ENCODE data around the gene NCBP1. TPM values are rescaled to one million over a fixed set of nuclear protein-coding genes. Genes with fewer than 3 reads are reported as not detected.

The NCBP1 gene
- polyA plus RNA-seq, 3 donors, result 47.2 to 54.9 (median 49.8) TPM

DNA sequence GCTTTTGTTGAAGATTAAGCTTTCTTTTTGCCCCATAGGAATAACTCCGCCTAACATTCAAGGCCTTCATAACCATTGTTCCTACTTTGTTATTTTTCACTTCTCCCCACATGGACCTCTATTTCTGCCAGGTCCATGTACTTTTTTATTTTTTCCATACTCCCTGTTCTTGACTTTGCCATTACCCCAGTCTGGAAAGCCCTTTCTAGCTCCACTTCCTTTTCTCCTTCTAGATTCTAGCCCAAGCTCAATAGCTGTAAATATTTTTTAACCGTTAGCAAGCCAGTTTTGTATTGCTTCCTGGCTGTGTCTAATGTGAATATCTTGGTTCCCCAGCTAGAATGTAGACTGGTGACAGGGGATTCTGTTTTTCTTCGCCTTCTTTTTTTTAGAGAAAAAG, 26.1 kb downstream of the NCBP1 start:
- DNase-seq (ENCODE audit: extremely low read depth in 1 of 11, low read depth in 9 of 11, low spot score in 4 of 11), result no peak

DNA sequence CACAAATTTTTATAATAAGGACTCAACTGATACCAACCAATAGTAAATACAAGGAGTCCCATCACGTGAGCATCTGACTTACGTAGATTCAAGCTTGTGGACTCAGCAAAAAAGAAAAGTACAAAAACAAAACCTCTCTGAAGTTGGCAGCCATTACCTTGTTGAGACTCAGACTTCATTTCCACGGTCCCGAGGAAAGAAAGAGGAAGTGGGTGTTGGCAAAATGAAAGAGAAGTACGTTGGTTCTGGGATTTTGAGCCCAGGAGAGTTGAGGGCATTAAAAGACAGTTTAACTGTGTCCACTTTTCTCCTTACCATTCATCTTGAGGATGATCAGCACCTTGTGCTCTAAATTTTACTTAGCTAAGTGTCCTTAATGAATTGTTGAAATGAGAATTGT, 26.7 kb downstream of the NCBP1 start:
- DNase-seq (ENCODE audit: extremely low read depth in 1 of 11, low read depth in 9 of 11, low spot score in 4 of 11), result no peak

DNA sequence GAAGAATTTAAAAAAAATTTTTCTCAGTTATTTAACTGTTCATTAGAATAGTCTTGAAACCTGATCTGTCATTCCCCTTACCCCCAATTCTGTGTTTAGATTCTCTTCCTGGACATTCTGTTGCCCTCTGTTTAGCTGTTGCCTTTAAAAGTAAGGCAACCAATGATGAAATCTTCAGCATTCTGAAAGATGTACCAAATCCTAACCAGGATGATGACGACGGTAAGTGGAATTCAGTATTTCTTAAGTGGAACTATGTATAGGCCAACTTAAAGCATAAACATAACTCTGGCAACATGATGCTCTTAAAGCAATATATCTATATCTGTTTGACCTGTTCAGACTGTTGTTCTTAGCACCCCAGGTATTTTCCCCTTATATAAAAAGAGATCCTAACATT, 27.2 kb downstream of the NCBP1 start:
- DNase-seq (ENCODE audit: extremely low read depth in 1 of 11, low read depth in 9 of 11, low spot score in 4 of 11), result no peak

DNA sequence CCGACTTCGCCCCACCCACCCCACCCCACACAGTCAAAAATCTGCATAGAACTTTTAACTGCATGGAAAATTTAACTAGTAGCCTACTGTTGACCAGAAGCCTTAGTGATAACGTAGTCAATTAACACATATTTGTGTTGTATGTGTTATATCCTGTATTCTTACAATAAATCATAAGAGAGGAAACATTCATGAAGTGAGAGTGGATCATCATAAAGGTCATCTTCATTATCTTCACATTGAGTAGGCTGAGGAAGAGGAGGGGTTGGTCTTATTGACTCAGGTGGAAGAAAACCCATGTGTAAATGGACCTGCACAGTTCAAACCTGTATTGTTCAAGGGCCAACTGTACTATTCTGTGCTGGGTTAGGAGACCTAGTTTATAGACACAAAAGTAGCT, 32.1 kb downstream of the NCBP1 start:
- no peak for DNase-seq (ENCODE audit: extremely low read depth in 1 of 11, low read depth in 9 of 11, low spot score in 4 of 11)

DNA sequence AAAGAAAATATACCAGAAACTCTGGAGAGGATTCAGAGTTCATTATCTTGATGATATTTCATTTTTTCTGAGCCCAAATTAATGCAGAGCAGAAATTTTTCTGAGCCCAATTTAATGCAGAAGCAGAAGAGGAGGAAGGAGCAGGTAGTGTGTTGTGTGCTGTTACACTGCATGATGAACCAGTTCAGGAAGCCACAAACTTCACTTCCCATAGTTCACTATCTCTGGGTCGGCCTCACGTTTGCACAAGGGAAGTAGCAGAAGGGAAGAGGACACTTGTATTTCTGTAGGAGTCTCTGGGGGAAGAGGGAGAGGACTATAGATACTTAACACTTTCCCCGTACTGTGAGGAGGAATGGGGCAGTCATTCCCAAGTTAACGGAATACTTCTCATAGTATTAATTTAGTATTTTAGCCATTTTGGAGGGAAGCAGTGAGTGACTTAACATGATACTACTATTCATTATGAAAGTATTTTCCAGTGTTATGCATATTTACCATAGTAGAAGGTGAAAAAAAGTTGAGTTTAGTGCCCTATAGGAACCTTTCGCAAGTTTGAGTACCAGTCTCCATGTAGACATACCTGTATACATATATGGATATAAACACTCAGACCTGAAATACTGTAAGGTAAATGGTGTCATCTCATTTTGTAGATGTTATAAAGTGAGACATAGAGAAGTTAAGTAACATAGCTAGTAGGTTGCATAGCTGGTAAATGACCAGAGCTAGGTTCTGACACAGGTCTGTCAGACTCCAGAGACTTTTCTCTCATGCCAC, 33.5 kb downstream of the NCBP1 start:
- no peak for DNase-seq (ENCODE audit: extremely low read depth in 1 of 11, low read depth in 9 of 11, low spot score in 4 of 11)

DNA sequence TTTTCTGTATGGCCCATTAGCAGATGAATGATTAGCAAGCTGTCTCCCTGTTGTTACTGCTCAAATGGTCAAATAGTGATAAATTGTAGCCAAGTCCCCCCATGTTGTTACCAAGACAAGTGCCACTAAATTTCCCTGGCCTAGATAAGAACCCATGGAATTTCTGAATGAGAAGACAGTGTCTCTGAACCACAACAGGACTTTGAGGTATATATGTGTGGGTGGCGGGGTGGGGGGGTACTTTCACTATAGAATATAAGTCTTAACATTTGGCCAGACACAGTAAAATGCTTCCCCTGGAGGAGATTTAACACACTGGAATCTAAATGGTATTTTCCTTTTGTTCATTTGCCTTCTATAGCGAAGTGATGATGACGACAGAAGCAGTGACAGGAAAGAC, 34.9 kb downstream of the NCBP1 start:
- no peak for DNase-seq (ENCODE audit: extremely low read depth in 1 of 11, low read depth in 9 of 11, low spot score in 4 of 11)

DNA sequence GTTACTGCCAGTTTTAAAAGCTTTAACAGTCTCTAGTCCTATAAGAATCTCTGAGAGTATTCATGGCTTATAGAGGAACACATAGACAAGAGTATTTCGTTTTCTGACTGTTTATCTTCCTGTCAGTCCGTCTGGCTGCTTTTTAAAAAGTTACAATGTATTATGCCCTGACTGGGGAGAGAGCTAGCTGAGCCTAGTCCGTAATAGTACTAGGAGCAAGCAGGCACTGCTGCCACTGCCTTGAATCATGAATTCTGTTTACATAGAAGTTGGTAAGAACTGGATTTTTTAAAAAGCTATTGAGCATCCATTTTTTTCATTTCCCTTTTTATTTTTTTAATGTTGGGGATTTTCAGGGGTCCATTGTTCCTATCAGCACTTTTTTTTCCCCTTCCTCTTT, 37.0 kb downstream of the NCBP1 start:
- no peak for DNase-seq (ENCODE audit: extremely low read depth in 1 of 11, low read depth in 9 of 11, low spot score in 4 of 11)

DNA sequence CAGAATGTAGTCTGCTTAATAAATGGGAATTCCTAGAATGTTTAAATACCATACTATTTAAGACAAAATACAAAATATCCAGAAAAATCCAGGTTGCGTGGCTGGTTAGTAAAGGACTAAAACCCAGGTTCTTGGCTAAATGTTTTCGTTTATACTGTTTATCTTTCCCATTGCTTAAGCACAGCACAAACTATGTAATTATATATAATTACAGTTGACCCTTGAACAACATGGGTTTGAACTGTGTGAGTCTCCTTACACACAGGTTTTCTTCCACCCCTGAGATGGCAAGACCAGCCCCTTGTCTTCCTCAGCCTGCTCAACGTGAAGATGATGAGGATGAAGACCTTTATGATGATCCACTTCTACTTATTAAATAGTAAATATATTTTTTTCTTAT, 38.8 kb downstream of the NCBP1 start:
- DNase-seq (ENCODE audit: extremely low read depth in 1 of 11, low read depth in 9 of 11, low spot score in 4 of 11), result no peak

DNA sequence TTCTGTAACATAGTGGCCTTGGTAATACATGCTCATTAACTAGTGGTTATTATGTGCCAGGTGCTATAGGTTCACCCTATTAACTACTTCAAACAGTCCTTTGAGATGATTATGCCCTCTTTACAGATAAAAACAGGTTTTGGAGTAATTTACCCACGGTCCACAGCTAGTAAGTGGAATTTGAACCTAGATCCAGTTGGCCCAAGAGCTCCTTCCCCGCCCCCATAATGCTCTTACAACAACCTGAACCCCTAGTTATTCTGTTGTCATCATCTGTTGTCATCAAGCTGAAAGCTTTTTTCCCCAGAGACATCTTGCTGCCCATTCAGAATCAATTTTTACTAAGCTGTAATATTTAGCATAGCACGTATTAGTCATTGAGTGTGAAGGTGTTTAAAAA, 40.3 kb downstream of the NCBP1 start:
- no peak for DNase-seq (ENCODE audit: extremely low read depth in 1 of 11, low read depth in 9 of 11, low spot score in 4 of 11)

DNA sequence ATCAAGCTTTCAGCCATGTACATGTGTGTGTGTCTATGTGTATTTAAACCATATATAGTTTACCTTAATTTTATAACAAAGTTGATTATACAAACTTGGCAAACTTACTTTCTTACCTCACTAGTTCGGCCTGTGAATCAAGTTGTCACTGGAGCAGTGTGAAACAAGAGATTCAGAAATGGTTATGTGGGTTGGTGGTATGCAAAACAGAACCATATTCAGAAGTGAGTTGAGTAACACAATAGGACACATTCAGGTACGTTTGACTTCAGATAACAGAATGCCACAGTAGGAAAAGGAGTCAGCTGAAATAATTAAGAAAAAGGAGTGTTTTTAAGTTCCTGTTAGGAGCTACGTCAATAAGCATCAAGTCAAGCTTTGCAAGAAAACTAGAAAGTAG, 42.0 kb downstream of the NCBP1 start:
- no peak for DNase-seq (ENCODE audit: extremely low read depth in 1 of 11, low read depth in 9 of 11, low spot score in 4 of 11)

DNA sequence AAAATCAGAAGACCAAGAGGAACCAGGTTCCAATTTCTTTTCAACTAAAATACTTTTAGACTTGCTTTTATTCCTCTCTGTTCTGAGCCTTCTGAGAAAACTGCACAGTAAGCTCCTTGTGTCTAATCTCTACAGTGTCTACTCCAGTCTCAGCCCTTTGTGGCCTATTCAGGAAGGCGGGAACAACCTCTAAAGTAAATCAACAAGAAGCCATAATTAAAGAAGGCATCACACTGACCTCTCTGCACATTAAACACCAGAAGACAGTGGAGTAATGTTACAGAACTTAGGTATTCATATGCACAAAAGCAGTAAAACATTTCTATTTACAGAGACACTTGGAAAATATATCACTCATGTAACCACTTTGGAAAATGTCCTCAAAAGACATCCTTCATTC, 48.6 kb downstream of the NCBP1 start:
- no peak for DNase-seq (ENCODE audit: extremely low read depth in 1 of 11, low read depth in 9 of 11, low spot score in 4 of 11)

DNA sequence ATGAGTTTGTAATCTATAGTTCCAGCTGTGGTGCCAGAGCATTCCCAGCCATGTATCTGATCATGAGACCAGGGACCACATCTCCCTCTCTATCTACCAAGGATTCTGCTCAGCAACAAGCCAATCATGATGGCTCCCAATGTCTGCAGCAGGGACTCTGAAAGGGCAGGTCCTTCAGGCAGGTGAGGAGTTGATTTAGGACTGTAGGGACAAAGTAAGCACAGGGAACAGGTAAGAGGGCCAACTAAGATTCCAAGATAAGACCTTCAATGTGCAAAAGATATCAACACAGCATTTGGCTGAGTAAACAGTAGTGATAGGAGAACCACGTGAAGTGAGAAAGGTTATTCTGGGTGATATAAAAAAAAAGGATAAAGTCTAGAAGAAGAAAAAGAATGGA, 55.0 kb downstream of the NCBP1 start:
- no peak for DNase-seq (ENCODE audit: extremely low read depth in 1 of 11, low read depth in 9 of 11, low spot score in 4 of 11)

DNA sequence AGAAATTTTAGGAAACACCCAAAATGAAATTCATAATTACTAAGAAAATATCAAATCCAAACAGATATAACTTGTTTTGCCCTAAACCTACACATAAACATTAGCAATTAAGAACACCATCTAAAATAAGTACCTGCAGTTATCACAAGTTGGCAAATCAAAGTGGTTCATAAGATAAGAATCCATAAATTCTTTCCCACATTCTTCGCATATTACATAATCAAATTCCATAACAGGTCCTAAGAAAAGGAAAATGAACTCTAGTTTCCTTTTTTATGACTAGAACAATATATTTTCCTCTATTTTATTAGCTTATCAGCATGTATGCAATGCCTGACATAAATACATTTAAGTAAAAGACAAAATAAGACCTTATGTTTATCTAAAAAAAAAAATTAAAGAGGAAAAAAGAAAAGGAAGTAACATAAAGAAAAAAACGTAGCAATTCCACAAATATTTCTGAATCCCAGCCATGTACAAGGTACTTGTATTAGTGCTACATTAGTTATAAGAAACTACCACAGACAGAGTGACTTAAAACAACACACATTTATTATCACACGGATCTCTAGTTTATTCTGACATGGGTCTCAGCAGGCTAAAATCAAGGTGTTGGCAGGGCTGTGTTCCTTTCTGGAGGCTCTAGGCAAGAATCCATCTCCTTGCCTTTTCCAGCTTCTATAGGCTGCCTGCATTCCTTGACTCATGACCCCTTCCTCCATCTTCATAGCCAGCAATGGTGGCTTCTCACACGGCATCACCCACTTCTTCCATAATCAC, 56.0 kb downstream of the NCBP1 start:
- no peak for DNase-seq (ENCODE audit: extremely low read depth in 1 of 11, low read depth in 9 of 11, low spot score in 4 of 11)

DNA sequence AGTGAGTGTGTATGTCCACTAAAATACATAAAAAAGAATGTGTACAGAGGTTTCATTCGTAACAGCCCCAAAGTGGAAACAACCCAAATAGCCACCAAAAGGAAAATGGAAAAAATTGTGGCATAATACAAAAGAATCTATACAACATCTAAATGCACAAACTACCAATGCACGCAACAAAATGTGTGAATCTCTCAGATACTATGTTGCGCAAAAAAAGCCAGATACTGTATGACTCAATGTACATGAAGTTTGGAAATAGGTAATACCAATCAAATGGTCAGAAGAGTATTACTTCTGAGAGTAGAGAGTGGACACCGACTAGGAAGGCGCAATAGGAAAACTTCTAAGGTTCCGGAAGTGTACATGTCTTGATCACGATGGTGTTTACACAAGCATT, 61.1 kb downstream of the NCBP1 start:
- DNase-seq (ENCODE audit: extremely low read depth in 1 of 11, low read depth in 9 of 11, low spot score in 4 of 11), result no peak

DNA sequence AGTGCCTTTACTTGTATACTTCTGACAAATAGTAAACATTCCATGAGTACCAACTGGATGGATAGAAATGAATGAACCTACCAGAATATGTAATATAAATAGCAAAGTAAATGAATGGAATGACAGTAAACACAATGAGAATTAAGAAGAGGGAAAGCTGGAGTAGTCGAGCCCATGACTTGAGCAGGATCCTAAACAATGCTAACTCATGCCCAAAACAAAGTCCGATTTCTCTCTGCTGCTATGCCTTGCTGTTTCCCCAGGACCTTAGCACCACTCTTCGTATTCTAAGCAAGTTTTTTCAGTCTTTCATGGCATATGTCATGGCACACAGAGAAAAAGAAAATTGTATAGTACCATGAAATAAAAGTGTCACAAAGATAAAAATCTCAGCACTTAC, 61.8 kb downstream of the NCBP1 start:
- DNase-seq (ENCODE audit: extremely low read depth in 1 of 11, low read depth in 9 of 11, low spot score in 4 of 11), result no peak

DNA sequence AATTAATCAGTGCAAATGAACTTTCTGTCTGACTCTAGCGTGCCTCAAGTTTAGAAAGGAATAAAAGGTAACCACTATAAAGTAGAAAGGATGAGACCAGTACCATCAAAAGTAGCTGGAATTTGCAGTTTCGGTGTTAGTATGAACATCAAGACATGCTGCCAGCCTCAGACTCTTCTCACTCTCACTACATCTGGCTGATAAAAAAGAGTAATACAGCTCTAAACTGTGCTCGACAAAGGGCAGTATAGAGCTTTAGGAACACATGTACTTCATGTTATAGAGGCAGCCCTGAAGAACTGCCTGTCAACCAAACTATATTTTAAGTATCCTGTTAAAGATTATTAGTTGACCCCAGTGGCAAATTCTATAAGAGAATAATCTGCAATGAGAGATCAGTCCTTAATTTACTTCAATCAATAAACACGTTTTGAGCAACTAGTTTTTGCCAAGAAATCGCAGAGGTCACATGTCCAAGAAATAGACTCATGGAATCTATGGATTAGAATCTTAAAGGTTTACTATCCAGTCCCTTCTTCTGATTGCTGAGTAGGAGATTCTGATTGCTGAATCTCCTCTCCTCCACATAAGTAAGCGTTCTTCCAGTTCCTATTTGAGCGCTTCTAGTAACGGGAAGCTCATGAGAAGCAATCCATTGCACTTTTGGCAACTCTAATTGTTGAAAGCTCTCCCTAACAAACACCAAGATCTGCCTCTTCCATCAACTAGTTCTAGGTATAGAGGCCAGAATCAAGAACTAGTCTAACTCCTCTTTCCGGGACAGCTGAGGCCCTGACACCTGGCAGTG, 62.6 kb downstream of the NCBP1 start:
- DNase-seq (ENCODE audit: extremely low read depth in 1 of 11, low read depth in 9 of 11, low spot score in 4 of 11), result peak in 1 of 11 donors; percentile 27

DNA sequence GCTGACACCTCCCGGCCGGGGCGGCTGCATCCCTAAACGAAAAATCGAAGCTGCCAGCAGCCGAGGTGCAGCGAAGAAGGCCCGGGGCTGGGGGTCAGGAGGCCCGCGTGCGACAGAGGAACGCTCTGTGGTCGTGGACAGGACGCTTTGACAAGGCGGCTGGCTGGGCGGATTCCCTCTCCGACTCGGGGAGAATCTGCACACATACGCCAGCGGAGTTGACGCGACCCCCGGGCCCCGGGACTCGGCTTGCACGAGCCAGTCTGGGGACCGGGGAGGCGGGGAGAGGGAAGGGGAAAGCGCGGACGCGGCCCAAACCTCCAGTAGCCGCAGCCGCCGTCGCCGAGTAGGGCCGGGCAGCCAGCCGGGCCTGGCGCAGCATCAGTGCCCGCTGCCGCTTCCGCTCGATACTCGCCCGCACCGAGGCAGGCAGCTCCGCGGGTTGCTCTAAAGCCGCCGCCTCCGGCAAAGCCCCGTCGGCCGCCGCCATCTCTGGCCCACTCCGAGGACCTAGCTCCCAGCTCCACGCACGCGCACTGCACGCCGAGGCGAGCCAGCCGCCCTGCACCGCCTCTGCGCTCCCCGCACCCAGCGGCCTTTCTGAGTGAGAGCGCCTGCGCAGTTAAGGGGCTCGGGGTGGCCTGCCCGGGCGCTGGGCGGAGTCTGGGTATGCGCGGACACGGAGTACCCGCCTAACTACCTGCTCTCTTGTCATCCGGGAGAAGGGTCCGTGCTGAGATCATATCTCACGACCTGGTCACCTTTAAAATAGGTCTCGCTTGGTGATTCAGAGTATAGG, 63.4 kb downstream of the NCBP1 start, which contains the start of gene XPA:
XPA (minus strand) TSS at position 538 of the 799 bp plus-strand sequence; CDS start at position 490, 48 bp downstream.
- peak; percentile 84 to 96 (median 93) for DNase-seq (ENCODE audit: extremely low read depth in 1 of 11, low read depth in 9 of 11, low spot score in 4 of 11)

DNA sequence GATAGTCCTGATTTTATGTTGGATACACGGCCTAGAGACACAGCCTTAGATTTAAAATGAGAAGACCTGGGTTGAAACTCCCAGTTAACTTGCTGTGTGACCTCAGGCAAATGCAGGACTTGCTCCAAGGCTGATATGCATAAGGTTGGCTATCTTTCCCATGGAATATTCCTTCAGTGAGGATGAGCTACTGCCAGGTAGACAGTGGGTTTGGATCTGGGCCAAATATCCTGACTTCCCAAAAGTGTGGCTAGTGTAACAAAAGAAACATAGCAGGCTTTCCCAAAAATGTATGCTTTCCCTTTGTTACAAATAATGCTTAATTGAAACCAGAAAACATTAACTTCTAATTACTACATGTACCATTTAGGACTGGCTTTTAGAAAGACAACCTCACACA, 64.2 kb downstream of the NCBP1 start:
- DNase-seq (ENCODE audit: extremely low read depth in 1 of 11, low read depth in 9 of 11, low spot score in 4 of 11), result no peak

DNA sequence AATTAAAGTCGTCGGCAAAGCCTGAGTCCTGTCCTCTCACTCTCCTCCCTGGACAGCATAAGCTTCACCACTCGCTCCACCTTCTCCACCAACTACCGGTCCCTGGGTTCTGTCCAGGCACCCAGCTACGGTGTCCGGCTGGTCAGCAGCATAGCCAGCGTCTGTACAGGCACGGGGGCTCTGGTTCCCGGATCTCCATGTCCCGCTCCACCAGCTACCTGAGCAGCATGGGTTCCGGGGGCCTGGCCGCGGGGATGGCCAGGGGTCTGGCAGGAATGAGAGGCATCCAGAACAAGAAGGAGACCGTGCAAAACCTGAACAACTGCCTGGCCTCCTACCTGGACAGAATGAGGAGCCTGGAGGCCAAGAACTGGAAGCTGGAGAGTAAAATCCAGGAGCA, 65.2 kb downstream of the NCBP1 start:
- DNase-seq (ENCODE audit: extremely low read depth in 1 of 11, low read depth in 9 of 11, low spot score in 4 of 11), result no peak

Data from renal cortex interstitium (tissue), 11 donors.